PFSK-1 (cell line): ENCODE measurements around the gene POLR2H.

Experiments used
- FOXP2 ChIP-seq: optimal IDR thresholded peaks from 2 replicates; pipeline ENCODE3; 2011; ENCODE audit warnings: borderline replicate concordance, control low read depth, inconsistent platforms; ENCODE audit not compliant: insufficient read depth; ENCODE audit errors: extremely low read length, extremely low read depth
- POLR2AphosphoS5 ChIP-seq: IDR thresholded peaks from 2 replicates; pipeline ENCODE4 v1.6.1; 2012; ENCODE audit warnings: low read depth, mild to moderate bottlenecking, control low read depth, low read length, moderate library complexity
- REST ChIP-seq, 2 experiments: IDR thresholded peaks; 2 replicates each; pipeline versions ENCODE4 v1.6.1 to v1.8.0; 2011 to 2012; ENCODE audit warnings: low read depth in 2 of 2, low read length in 2 of 2, control low read depth in 1 of 2, inconsistent platforms in 1 of 2, mild to moderate bottlenecking in 1 of 2, moderate library complexity in 1 of 2; ENCODE audit not compliant: insufficient read depth in 1 of 2
- SIN3A ChIP-seq: IDR thresholded peaks from 2 replicates; pipeline ENCODE4 v1.6.1; 2012; ENCODE audit warnings: mild to moderate bottlenecking, low read length, moderate library complexity, borderline replicate concordance; ENCODE audit not compliant: insufficient read depth
- TAF1 ChIP-seq: IDR thresholded peaks from 2 replicates; pipeline ENCODE4 v1.6.1; 2012; ENCODE audit warnings: low read length, control low read depth, borderline replicate concordance; ENCODE audit not compliant: insufficient read depth

Gene POLR2H

GRCh38 chr3:184328516-184328915 is 33.0 kb upstream of the POLR2H start:
- no peak for TF ChIP-seq FOXP2
- TF ChIP-seq TAF1 = no peak
- no peak for TF ChIP-seq POLR2AphosphoS5
- no peak for TF ChIP-seq REST (IDR thresholded peaks at IDR 0.05; ENCODE audit: insufficient read depth in 1 of 2, low read depth in 2 of 2, low read length in 2 of 2)
- TF ChIP-seq SIN3A = no peak

DNA sequence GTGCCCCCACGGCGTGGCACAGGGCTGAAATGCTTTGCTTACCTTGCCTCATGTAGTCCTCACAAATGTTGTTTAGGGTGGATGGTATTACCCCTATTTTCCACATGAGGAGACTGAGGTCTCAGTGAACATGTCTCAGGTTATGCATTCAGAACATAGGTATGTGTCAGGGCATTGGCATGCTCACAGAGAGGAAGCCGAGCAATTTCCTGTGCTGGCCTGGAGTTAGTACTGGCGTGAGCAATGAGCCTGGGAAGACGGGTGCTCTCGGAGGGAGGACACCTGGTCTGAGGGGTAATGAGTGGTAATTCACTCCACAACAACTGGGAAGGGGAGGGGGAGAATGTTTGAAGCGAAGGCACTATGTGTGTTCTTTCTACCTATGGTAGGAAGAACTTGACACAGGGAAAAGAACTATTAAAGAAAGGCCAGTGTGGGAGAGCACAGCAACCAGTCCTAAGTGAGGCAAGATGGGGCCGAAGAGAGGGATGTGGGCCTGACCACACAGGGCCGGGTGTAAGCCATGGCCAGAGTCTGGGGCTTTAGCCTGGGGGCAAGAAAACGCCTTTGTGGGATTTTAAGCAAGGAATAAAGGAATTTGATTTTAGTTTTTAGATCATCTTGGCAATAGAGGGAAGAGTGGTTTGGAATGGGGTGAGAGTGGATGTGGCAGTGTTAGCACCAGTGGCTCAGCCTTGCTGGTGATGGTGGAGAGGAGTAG is 29.0 kb upstream of the POLR2H start:
- TF ChIP-seq TAF1 = no peak
- no peak for TF ChIP-seq FOXP2
- TF ChIP-seq POLR2AphosphoS5 = no peak; the same call in 1 of the 2 replicates
- TF ChIP-seq REST (IDR thresholded peaks at IDR 0.05; ENCODE audit: insufficient read depth in 1 of 2, low read depth in 2 of 2, low read length in 2 of 2) = no peak
- no peak for TF ChIP-seq SIN3A

DNA sequence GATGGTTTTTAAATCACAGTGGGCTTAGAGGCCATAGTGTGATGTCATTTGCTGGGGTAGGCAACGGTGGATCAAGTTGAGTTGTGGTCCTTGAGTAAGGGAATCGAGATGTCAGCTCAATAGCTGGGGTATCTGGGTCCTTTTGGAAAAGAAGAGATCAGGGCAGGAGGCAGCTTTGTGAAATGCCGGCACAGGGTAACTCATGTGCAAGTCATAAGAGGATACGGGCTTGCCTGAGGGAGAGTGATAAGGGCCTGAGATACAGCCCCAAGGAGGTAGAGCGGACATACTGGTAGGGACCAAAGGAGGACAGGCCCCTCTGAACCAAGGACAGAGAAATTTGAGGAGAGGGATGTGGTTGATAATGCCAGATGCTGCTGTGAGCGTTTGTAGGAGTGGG is 28.3 kb upstream of the POLR2H start:
- no peak for TF ChIP-seq SIN3A
- no peak for TF ChIP-seq FOXP2
- TF ChIP-seq POLR2AphosphoS5 = no peak
- TF ChIP-seq REST (IDR thresholded peaks at IDR 0.05; ENCODE audit: insufficient read depth in 1 of 2, low read depth in 2 of 2, low read length in 2 of 2) = no peak
- TF ChIP-seq TAF1 = no peak

DNA sequence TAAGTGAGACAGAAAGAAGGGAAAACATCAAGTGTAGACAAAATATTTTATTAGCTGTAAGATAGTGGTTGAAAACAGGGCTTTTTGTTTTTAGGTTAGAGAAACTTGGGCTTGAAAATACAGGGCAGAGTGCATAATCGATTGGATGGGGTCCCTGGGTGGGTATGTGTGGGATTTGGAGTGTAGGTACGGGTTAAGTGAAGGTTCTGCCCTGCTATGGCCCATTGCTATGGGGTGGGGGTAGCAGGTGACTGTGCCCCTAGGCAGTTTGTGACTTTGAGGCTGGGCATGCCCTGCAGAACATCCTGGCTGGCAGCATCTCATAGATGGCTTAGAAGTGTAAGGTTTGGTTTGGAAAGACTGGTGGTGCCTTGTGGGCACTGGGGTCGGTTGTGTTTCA is 27.8 kb upstream of the POLR2H start:
- TF ChIP-seq REST (IDR thresholded peaks at IDR 0.05; ENCODE audit: insufficient read depth in 1 of 2, low read depth in 2 of 2, low read length in 2 of 2) (no peak), FOXP2 (no peak), TAF1 (no peak), POLR2AphosphoS5 (no peak), SIN3A (no peak)
